ENCODE data around the gene RNF114.

DNA sequence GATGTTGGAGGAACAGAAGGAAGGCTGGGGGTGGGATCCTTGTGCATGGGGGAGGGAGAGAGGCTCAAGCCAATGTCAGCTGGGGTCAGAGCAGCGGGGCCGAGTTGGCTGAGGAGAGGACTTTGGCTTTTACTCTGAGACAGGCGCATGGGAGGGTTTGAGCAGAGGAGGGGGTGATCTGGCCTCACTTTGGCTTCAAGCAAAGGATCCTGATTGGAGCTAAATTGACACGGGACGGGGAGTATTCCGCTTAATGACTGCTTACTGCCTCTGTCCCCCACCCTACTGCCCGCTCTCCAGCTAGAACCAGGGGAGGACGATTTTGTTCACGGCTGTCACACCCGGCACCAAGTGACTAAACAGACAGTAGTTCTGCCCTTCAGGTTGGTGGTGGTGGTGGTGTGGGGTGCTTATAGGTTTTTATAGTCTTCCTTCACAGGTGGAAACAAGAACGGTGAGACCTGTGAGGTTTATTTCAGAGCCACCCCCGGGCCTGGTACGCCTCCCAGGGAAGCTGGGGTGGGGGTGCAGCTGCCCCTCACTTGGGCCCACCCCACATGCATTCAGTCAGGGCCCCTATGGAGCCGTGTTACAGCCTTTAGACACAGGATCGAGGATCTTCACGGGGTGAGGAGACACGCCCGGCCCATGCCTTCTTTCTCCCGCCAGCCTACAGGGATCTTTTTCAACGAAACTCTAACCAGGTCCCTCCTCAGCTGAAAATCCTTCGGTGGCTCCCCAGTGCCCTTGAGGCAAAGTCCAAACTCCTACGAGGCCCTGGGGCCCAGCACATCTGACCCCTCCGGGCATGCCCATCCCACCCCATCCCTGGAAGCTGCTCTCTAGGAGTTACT is 45.2 kb downstream of the RNF114 start:
- TF ChIP-seq, protein P1, sequence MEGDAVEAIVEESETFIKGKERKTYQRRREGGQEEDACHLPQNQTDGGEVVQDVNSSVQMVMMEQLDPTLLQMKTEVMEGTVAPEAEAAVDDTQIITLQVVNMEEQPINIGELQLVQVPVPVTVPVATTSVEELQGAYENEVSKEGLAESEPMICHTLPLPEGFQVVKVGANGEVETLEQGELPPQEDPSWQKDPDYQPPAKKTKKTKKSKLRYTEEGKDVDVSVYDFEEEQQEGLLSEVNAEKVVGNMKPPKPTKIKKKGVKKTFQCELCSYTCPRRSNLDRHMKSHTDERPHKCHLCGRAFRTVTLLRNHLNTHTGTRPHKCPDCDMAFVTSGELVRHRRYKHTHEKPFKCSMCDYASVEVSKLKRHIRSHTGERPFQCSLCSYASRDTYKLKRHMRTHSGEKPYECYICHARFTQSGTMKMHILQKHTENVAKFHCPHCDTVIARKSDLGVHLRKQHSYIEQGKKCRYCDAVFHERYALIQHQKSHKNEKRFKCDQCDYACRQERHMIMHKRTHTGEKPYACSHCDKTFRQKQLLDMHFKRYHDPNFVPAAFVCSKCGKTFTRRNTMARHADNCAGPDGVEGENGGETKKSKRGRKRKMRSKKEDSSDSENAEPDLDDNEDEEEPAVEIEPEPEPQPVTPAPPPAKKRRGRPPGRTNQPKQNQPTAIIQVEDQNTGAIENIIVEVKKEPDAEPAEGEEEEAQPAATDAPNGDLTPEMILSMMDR (conservative IDR thresholded peaks at IDR 0.05 in 1 of 2, IDR thresholded peaks at IDR 0.05 in 1 of 2; ENCODE audit: low read depth in 1 of 2, low read length in 2 of 2), result no peak
- TF ChIP-seq EZH2 (IDR thresholded peaks at IDR 0.05; ENCODE audit: low read length, missing control alignments), result no peak
